Astrocyte (in vitro differentiated cells and primary cell): ENCODE results near the gene MFSD6.

Experiments
- CTCF ChIP-seq: IDR thresholded peaks from 2 replicates; pipeline ENCODE4 v1.5.1; 2011; ENCODE audit warnings: low read depth, mild to moderate bottlenecking, inconsistent platforms, low read length, moderate library complexity; ENCODE audit not compliant: insufficient read depth
- EZH2 ChIP-seq: IDR thresholded peaks from 2 replicates; pipeline ENCODE4 v1.6.1; 2012; ENCODE audit warnings: mild to moderate bottlenecking, low read length, inconsistent platforms; ENCODE audit not compliant: insufficient read depth

GRCh38 chr2:190519975-190520767, 112.0 kb downstream of the MFSD6 start:
- TF ChIP-seq EZH2: no peak
- no peak for TF ChIP-seq CTCF
